Measurements from ENCODE around the gene TLL1. TPM values are rescaled to one million over a fixed set of nuclear protein-coding genes. Genes with fewer than 3 reads are reported as not detected.

TLL1 gene
- polyA plus RNA-seq, 1 of the 3 experiments (the other 2 are of a cell fraction), result 0.07 TPM

- CTCF ChIA-PET, result no interaction called here
- no peak for DNase-seq
- Histone ChIP-seq H3K4me2 (no peak overlapping the region), H3K36me3 (replicated peaks in 1 of 2; ENCODE audit: control insufficient read depth in 1 of 2, insufficient read depth in 2 of 2, low read length in 1 of 2) (no peaks in the 10 kb centered on the region), H3K27me3 (ENCODE audit: insufficient read depth) (no peaks in the 10 kb centered on the region), H3K9ac (no peak overlapping the region), H3K4me3 (ENCODE audit: low read depth in 2 of 2, low read length in 1 of 2) (no peak overlapping the region), H3K9me3 (no peaks in the 10 kb centered on the region), H3F3A (replicated peaks; ENCODE audit: insufficient read depth) (no peaks in the 10 kb centered on the region), H4K20me1 (ENCODE audit: insufficient read depth) (no peaks in the 10 kb centered on the region), H3K27ac (ENCODE audit: low read depth in 2 of 2, low read length in 1 of 2) (no peak overlapping the region), H3K4me1 (ENCODE audit: control insufficient read depth in 1 of 2, insufficient read depth in 2 of 2, low read depth in 1 of 2, low read length in 1 of 2) (no peaks in the 10 kb centered on the region), H3K79me2 (ENCODE audit: insufficient read depth) (no peaks in the 10 kb centered on the region), H3K9me2 (no peaks in the 10 kb centered on the region), H2AFZ (ENCODE audit: low read depth) (no peak overlapping the region)
- no peak for TF ChIP-seq NFIC (IDR thresholded peaks at IDR 0.05; ENCODE audit: borderline replicate concordance)
- TF ChIP-seq TAF1 (IDR thresholded peaks at IDR 0.05; ENCODE audit: borderline replicate concordance, low read depth, low read length), result no peak
- no peak for TF ChIP-seq EP300 (IDR thresholded peaks at IDR 0.05; ENCODE audit: borderline replicate concordance in 1 of 2, low read depth in 1 of 2, low read length in 1 of 2)
- no peak for TF ChIP-seq GATA2 (CRISPR knock-in tag; IDR thresholded peaks at IDR 0.05)
- POLR2A ChIA-PET, result no interaction called here
These were observed 49.7 kb downstream of the TLL1 start for GRCh38 chr4:165922747-165923146.

GRCh38 chr4:165926307-165926706, 53.3 kb downstream of the TLL1 start:
- H3K4me2 ChIP-seq, result no peak overlapping the region
- no peak overlapping the region for H3K9ac ChIP-seq
- ChIA-PET POLR2A (no interaction called here), CTCF (no interaction called here)
- no peaks in the 10 kb centered on the region for H3K36me3 ChIP-seq (replicated peaks in 1 of 2; ENCODE audit: control insufficient read depth in 1 of 2, insufficient read depth in 2 of 2, low read length in 1 of 2)
- no peak overlapping the region for H2AFZ ChIP-seq (ENCODE audit: low read depth)
- no peaks in the 10 kb centered on the region for H3K9me2 ChIP-seq
- H3K79me2 ChIP-seq (ENCODE audit: insufficient read depth), result no peaks in the 10 kb centered on the region
- H3K9me3 ChIP-seq, result no peaks in the 10 kb centered on the region
- no peak for TF ChIP-seq EP300 (IDR thresholded peaks at IDR 0.05; ENCODE audit: borderline replicate concordance in 1 of 2, low read depth in 1 of 2, low read length in 1 of 2)
- no peak for TF ChIP-seq TCF12 (IDR thresholded peaks at IDR 0.05)
- no peak for TF ChIP-seq ELF1 (IDR thresholded peaks at IDR 0.05)
- no peak for TF ChIP-seq RXRA (IDR thresholded peaks at IDR 0.05; ENCODE audit: borderline replicate concordance, low read depth)
- TF ChIP-seq MEF2A (IDR thresholded peaks at IDR 0.05; ENCODE audit: borderline replicate concordance, low read depth), result no peak
- TF ChIP-seq YY1 (IDR thresholded peaks at IDR 0.05; ENCODE audit: low read depth), result no peak
- no peak for TF ChIP-seq CTCF (IDR thresholded peaks at IDR 0.05)
- TF ChIP-seq TEAD4 (IDR thresholded peaks at IDR 0.05; ENCODE audit: borderline replicate concordance, insufficient read depth), result no peak
- TF ChIP-seq MAX (IDR thresholded peaks at IDR 0.05; ENCODE audit: low read depth), result no peak
- TF ChIP-seq PBX3 (IDR thresholded peaks at IDR 0.05), result no peak
- no peak for TF ChIP-seq NRF1 (IDR thresholded peaks at IDR 0.05; ENCODE audit: low read depth, low read length)
- no peak for TF ChIP-seq GABPA (IDR thresholded peaks at IDR 0.05; ENCODE audit: low read depth)
- TF ChIP-seq NFIC (IDR thresholded peaks at IDR 0.05; ENCODE audit: borderline replicate concordance), result no peak
- no peak for TF ChIP-seq TAF1 (IDR thresholded peaks at IDR 0.05; ENCODE audit: borderline replicate concordance, low read depth, low read length)
- TF ChIP-seq USF2 (IDR thresholded peaks at IDR 0.05; ENCODE audit: borderline replicate concordance, low read depth, low read length), result no peak
- TF ChIP-seq RAD21 (IDR thresholded peaks at IDR 0.05; ENCODE audit: low read length), result no peak
- TF ChIP-seq RCOR1 (IDR thresholded peaks at IDR 0.05; ENCODE audit: low read length), result no peak
- TF ChIP-seq CHD2 (IDR thresholded peaks at IDR 0.05; ENCODE audit: low read length, partially characterized antibody), result no peak
- WGBS (ENCODE audit: low lambda C conversion rate), result 33% methylated on average over 6 of the region's 6 CpGs
- no peak overlapping the region for H3K27ac ChIP-seq (ENCODE audit: low read depth in 2 of 2, low read length in 1 of 2)
- no peaks in the 10 kb centered on the region for H3F3A ChIP-seq (replicated peaks; ENCODE audit: insufficient read depth)
- H4K20me1 ChIP-seq (ENCODE audit: insufficient read depth), result no peaks in the 10 kb centered on the region
- H3K27me3 ChIP-seq (ENCODE audit: insufficient read depth), result no peaks in the 10 kb centered on the region
- no peak overlapping the region for H3K4me3 ChIP-seq (ENCODE audit: low read depth in 2 of 2, low read length in 1 of 2)
- no peak for DNase-seq
- no peaks in the 10 kb centered on the region for H3K4me1 ChIP-seq (ENCODE audit: control insufficient read depth in 1 of 2, insufficient read depth in 2 of 2, low read depth in 1 of 2, low read length in 1 of 2)

Data from SK-N-SH (cell line).